Measurements from ENCODE around the gene GASK1A.

DNA sequence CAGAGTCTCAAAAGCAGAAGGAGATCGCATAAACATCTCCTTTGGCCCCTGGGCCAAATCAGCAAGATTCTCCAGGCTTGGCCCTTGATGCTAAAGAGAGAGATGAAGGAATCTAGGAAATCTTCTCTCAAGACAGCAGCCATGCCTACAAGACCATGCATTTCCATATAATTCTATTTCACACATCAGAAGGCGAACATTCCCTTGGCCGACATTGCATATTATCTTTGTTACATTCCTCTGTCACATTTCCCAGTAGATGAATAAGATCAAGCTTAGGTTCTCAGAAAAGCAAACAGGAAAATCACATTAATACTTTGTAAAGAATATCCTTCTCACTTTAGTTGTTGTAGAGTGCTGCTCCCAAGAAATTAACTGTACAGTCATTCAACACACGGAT, 21.3 kb downstream of the GASK1A start:
- TF ChIP-seq, protein P1, sequence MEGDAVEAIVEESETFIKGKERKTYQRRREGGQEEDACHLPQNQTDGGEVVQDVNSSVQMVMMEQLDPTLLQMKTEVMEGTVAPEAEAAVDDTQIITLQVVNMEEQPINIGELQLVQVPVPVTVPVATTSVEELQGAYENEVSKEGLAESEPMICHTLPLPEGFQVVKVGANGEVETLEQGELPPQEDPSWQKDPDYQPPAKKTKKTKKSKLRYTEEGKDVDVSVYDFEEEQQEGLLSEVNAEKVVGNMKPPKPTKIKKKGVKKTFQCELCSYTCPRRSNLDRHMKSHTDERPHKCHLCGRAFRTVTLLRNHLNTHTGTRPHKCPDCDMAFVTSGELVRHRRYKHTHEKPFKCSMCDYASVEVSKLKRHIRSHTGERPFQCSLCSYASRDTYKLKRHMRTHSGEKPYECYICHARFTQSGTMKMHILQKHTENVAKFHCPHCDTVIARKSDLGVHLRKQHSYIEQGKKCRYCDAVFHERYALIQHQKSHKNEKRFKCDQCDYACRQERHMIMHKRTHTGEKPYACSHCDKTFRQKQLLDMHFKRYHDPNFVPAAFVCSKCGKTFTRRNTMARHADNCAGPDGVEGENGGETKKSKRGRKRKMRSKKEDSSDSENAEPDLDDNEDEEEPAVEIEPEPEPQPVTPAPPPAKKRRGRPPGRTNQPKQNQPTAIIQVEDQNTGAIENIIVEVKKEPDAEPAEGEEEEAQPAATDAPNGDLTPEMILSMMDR (IDR thresholded peaks at IDR 0.05) = no peak
- TF ChIP-seq POLR2A (IDR thresholded peaks at IDR 0.05) = no peak
